HG03135 (cell line): ENCODE measurements around the gene ACTL6A.
"Not testable (repeated sequence)": the region's sequence is repeated elsewhere in the genome, so short reads cannot be mapped to it uniquely, and the experiment has no call there.

ENCODE experiments used
- ATAC-seq: cut with Tn5 transposase; IDR thresholded peaks from one replicate; pipeline ENCODE4 v1.9.1; 2021; ENCODE audit warnings: mild to moderate bottlenecking, moderate library complexity; ENCODE audit not compliant: unreplicated experiment

The ACTL6A gene

DNA sequence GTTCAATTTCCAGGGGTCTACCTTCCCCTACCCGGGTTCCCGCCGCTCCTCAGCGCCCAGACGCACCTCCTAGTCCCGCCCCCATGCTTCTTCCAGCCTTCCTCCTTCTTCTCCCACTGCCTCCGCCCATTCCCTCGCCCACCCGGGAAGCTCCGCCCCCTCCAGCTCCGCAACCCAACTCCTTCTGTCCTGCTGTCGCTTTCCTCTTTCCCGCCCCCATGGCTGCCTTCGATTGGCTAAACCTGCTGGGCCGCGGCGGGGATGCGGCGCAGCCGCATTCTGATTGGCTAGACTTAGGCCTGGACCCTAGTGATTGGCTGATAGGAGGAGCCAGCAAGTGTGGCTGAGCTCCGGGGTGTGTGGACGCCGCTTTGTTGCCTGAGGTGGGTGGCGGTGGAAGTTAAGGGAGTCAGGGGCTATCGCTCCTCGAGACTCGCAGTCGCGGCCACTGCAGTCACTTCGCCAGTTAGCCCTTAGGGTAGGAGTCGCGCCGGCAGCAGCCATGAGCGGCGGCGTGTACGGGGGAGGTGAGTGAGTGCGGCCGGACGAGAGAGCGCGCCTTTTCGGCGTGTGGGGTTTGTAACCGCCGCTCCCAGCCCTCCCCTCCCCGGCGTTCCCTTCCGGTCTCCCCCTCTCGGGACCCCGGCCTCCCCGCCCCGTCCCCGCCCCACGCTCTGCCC, at the start of gene ACTL6A:
TSS of gene ACTL6A (plus strand) at position 336 of the 680 bp plus-strand sequence. CDS start at position 503, 167 bp downstream.
- ATAC-seq: peak; percentile 96

- no peak for ATAC-seq
These were observed 48.9 kb upstream of the ACTL6A start for GRCh38 chr3:179513862-179514261.

DNA sequence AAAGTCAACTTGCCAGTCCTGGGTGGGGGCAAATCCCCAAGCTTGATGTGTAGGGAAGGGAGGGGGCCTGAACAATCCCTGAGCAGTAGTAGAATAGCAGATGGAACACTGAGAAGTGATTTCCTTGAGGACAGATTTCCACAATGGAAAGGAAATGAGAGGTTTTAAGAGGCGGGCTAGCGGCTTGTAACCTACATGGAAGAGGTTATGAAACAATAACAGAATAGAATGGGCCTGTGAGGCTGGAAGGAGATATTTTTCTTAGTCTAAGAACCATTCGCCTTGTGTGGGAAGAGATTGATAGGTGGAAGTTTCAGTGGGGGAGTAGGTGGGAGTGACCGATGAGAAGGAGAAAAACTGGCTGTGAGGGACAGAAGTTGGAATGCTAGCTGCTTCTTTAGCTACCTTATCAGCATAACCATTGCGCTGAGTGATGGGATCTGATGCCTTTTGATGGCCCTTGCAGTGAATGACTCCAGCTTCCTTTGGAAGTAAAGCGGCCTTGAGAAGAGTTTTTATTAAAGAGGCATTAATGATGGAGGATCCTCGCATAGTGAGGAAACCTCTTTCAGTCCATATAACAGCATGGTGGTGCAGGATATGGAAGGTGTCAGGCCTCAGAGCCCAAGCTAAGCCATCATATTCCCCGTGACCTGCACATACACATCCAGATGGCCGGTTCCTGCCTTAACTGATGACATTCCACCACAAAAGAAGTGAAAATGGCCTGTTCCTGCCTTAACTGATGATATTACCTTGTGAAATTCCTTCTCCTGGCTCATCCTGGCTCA, 46.1 kb upstream of the ACTL6A start:
- ATAC-seq: not testable (repeated sequence)

DNA sequence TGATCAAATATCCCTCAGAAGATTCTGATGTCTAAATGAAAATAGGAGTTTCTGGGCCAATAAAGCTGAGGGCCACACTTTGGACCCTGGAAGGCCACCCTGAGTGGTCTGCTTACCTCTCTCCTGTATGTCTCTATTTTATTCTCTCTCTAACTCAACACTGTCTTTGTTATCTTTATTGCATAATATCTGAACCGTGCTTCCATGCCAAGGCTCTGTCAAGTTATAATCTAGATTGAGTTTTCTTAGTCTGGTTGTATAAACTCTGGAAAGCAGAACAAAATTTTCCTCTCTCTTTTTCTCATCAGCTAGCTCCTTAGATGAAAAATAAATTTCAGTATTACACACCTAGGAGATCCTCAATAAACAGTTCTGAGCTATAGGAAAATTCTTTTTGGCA, 36.2 kb upstream of the ACTL6A start:
- no peak for ATAC-seq

DNA sequence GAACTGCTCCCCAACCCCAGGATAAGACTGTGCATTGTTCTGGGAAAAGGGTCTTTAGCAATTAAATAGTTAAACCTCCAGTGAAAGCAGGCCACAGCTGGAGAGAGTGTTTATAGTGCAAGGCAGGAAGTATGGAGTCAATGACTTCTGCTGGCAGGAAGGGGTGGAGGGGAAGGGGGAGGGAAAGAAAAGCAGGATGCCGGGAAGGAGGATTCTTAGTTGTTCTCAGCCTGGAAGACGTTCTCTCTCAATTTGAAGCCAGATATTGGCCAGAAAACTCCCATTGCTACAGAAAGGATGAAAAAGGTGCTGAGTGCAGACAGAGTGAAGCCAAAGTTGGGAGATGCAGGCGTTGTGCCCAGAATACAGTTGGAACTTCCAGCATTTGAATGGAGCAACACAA, 35.7 kb upstream of the ACTL6A start:
- no peak for ATAC-seq

DNA sequence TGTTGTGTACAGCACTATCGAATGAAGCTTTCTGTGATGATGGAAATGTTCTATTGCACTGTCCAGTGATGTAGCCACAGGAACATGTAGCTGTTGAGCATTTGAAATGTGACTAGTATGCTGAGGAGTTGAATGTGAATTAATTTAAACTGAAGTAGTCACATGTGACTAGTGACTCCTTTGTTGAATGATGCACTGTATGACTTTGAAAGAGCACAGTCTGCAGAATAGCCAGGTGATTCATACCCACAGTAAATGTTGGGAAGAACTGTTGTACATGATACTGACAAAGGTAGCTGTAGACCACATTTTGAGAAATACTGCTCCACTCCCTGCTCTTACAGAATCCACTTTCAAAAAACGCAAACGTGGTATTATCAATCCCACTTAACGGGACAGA, 34.0 kb upstream of the ACTL6A start:
- ATAC-seq: no peak

DNA sequence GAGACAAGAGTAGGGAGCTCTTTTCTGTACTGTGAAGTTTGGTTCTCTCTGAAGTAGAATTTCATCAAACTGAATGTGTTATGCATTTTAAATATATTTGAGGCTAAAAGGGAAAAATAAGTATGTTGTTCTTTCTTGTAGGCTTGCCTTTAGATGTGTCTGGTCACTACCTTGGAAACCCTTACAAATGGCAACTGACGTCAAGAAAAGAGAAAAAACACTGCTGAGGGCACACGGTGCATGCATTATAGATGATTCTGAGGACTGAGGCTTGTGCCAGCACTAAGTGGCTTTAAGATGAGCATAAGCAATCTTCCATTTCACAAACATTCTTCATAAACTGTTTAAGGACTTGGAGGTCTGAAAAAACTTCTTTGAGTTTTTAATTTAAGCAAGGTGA, 31.1 kb upstream of the ACTL6A start:
- ATAC-seq: no peak

DNA sequence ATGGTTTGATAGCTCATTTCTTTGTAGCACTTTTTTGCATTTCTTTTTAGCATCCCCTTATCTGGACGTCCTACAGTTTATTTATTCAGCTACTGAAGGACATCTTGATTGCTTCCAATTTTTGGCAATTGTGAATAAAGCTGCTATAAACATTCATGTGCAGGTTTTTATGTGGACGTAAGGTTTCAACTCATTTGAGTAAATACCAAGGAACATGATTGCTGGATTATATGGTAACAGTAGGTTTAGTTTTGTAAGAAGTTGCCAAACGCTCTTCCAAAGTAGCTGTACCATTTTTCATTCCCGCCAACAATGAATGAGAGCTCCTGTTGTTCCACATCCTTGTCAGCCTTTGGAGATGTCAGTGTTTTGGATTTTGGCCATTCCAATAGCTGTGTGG, 29.5 kb upstream of the ACTL6A start:
- no peak for ATAC-seq

GRCh38 chr3:179536256-179536655, 26.5 kb upstream of the ACTL6A start:
- ATAC-seq: no peak

DNA sequence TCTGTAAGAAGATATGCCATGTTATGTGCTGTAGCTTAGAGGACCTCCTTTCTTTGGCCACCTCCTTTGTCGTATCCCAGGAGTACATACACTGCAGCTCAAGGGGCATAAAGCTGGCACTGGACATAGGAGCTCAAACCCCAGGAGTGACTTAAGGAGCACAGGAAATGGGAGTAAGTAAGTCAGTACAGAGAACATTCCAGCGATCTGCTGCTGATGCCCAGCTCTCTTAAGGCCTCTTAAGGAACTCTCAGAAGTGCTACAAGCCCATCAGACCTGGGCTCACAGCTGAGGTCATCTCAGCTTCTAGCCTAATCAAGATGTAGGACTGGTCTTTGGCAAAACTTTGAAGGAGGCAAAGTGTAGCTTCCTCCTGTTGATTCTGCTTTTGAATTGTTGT, 21.6 kb upstream of the ACTL6A start:
- ATAC-seq: no peak

DNA sequence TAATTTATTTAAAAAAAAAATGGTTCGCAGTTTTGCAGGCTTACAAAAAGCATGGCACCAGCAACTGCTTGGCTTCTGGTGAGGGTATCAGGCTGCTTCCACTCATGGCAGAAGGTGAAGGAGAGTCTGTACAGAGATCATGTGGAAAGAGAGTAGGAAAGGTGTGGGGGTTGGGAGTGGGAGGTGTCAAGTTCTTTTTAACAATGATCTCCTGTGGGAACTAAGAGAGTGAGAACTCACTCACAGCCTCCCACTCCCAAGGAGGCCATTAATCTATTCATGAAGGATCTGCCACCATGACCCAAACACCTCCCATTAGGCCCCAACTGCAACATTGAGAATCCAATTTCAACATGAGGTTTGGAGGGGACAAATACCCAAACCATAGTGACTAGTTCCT, 21.1 kb upstream of the ACTL6A start:
- ATAC-seq: no peak

DNA sequence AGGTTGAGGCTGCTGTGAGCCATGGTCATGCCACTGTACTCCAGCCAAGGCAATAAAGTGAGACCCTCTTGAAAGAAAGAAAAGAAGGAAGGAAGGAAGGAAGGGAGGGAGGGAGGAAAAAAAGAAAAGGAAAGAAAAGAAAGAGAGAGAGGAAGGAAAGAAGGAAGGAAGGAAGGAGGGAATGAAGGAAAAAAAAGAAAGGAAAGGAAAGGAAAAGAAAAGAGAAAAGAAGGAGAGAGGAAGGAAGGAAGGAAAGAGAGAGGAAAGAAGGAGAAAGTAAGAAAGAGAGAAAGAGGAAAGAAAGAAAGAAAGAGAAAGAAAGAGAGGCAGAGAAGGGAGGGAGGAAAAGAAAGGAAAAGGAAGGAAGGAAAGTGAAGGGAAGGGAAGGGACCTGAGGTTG, 20.4 kb upstream of the ACTL6A start:
- no peak for ATAC-seq

- no peak for ATAC-seq
These were observed 17.6 kb upstream of the ACTL6A start for GRCh38 chr3:179544981-179545645.

DNA sequence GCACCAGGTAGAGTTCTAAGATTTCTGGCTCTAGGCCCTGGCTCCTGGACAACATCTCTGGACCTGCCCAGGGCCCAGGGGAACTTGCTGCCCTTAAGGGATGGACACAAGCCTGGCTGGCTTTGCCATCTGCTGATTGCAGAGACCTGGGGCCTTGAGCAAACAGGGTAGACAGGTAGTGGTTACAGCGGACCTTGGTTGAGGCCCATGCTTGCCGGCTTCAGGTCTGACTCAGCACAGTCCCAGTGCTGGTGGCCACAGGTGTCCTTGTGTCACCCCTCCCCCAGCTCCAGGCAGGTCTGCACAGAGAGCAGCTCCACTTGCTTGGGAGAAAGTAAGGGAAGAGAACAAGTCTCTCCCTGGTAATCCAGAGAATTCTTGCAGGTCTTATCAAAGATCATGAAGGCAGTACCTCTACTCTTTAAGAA, 15.9 kb upstream of the ACTL6A start:
- no peak for ATAC-seq

DNA sequence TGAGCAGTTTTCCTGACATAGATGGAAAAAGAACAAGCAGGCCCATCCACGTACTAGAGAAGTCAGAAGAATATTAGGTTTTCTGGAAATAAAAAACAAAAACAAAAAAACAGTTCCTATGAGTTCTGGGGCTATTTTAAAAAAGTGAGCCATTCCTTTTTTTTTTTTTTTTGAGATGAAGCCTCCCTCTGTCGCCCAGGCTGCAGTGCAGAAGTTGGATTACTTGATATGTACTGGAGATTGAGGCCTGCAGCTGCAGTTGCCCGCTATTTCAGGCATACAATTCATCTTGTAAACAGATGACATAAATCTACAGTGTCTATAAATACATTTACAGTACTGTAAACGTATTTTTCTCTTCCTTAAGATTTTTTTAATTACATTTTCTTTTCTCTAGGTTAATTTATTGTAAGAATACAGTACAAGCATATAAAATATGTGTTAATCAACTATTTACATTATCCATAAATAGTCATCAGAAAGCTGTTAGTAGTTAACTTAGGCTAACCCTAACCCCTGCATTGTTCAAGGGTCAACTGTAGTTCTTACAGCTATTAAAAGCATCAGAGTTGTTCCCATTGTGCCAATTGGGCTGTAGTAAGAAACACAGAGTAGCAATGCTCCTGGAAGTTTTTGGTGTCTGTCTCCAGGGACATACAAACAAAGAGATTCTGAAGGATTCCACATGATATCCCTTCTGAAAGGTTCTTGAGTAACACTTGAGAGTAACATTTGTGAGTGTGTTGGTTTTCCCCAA, 11.2 kb upstream of the ACTL6A start:
- ATAC-seq: no peak

GRCh38 chr3:179558742-179559364, 3.9 kb upstream of the ACTL6A start:
- ATAC-seq: no peak

DNA sequence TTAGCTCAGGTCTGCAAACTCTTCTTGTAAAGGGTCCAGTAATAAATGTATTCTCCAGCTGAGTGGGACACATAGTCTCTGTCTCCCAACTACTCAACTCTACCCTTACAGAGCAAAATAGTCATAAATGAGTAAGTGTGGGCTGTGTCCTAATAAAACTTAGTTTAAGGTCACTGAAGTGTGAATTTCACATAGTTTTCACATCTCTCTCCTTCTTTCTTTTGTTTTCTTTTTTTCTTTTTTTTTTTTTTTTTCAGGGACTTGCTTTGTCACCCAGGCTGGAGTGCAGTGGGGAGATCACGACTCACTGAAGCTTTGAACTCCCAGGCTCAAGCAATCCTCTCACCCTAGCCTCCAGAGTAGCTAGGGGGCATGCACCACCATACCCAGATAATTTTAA, 1.9 kb upstream of the ACTL6A start:
- ATAC-seq: no peak

DNA sequence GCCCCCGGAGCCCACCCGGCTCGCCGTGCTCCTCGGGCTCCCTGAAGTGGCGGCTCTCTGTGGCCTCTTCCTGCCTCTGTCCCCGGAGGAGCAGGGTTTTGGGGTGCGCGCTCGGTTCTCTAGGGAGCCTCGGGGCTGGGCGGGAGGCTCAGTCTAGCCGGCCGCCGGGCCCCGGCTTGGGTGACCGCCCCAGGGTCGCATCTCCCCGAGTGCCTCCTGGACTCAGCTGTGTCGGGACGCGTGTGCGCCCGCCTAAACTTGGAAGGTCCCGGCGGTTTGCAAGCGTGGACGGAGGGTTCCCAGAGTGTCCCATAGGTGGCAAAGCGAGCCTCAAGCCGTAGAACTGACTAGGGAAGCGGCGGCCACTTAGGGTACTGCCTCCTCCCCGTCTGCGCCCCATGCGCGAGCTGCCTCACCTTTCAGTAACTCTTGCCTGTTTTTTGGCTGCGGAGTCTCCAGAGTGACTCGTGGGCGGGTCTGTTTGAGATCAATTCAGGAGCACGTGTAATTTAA, 601 bp downstream of the ACTL6A start:
- peak; percentile 61 for ATAC-seq

DNA sequence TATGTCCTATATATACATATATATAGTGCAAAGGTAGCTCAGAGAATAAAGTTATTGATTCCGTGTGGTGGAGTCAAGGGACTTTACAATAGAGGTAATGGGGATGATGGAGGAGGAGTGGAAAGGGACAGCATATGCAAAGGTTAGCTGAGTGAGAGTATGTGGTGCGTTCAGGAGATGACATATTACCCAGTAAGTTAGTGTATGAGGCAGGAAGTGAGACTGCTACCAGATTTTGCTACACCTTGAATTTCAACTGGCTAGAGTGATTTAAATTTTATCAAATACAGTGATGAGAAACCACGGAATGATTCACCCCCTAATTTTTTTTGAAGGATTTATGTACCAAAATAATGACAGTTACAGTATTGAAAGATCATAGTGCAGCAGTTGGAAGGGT, 2.8 kb downstream of the ACTL6A start:
- ATAC-seq: no peak

DNA sequence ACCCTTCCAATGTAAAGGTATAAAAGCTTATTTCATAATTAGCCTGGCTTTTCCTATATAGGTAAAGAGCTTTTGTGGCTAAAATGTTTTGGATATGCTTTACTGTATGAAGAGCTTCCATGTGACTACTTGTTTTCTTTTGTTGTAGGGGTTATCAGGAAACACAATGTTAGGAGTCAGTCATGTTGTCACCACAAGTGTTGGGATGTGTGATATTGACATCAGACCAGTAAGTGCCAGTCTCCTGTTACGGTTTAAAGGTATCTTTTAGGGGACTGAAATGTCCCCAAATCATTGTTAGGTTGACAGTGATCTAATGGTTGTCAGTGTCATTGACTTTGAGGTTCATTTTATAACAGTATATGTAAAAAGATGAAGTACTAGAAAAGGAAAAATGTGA, 18.3 kb downstream of the ACTL6A start:
- no peak for ATAC-seq

DNA sequence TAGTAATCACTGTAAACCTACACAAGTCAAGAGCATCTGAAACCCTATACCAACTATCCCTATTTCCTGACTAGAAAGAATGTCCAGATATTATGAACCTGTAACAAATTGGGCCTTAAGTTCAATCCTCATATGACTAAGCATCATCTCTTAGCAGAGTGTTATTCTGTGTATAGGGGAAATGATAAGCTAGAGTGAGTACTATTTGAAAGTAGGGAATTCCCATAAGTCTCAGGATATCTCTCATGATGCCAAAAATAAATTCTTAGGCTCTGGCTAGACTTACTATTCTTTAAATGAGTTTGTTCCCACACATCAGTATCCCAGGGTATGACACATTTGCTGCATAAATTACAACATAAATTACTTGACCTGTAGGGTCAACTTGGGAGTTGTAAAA, 26.4 kb downstream of the ACTL6A start:
- ATAC-seq: no peak
